Measurements from ENCODE around the gene SLC19A2. TPM values are rescaled to one million over a fixed set of nuclear protein-coding genes. Genes with fewer than 3 reads are reported as not detected.
"Not testable (repeated sequence)": the region's sequence is repeated elsewhere in the genome, so short reads cannot be mapped to it uniquely, and the experiment has no call there.

The SLC19A2 gene, protein sequence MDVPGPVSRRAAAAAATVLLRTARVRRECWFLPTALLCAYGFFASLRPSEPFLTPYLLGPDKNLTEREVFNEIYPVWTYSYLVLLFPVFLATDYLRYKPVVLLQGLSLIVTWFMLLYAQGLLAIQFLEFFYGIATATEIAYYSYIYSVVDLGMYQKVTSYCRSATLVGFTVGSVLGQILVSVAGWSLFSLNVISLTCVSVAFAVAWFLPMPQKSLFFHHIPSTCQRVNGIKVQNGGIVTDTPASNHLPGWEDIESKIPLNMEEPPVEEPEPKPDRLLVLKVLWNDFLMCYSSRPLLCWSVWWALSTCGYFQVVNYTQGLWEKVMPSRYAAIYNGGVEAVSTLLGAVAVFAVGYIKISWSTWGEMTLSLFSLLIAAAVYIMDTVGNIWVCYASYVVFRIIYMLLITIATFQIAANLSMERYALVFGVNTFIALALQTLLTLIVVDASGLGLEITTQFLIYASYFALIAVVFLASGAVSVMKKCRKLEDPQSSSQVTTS
- total RNA-seq (2021) (3.9 and 4.9 TPM in 2 replicates), Bru-seq, nascent RNA (percentile 76 among the genes with signal in this experiment), BruChase-seq, experiment 1, labeled RNA remaining after a 2-hour chase (percentile 84 among the genes with signal in this experiment), BruChase-seq, experiment 2, labeled RNA remaining after a 6-hour chase (percentile 75 among the genes with signal in this experiment)
- long read RNA-seq, transcript SLC19A2-201 (6 exons, 3,671 nt) = major isoform, 6 of 8 reads
- long read RNA-seq, partial matches to known transcripts = 0 of 8 reads
- long read RNA-seq, other reads (novel, unspliced or antisense) = 1 of 8 reads

GRCh38 chr1:169485431-169486280 is at the start of gene SLC19A2:
TSS of gene SLC19A2 (minus strand) at chr1:169485944. CDS start at chr1:169485766, 178 bp downstream.
- CTCF ChIA-PET = interaction anchor here (0.9 kb wide), 1 partner anchor 60 kb away, joined by 3 read pairs; no protein-coding TSS in a partner anchor
- BruUV-seq (replicated peaks) = no TSS peak
- intact Hi-C loops (cut with micrococcal nuclease; ENCODE audit: unreplicated experiment) = loop anchor here (1.0 to 10.0 kb wide), 6 partner anchors 12 to 309 kb away; partner anchors contain the start of genes BLZF1, METTL18 and NME7
- H3K4me1 ChIP-seq (replicated peaks; ENCODE audit: insufficient read depth) = peaks cover 38% of the 10 kb centered on the region
- peaks cover 5% of the 10 kb centered on the region; the same call in 1 of the 2 replicates for H3K9me2 ChIP-seq (ENCODE audit: insufficient read depth)
- no peaks in the 10 kb centered on the region; the same call in 1 of the 2 replicates for H3K36me3 ChIP-seq (ENCODE audit: low read depth)
- peak within 1 kb of the TSS; percentile 89 for H3K27ac ChIP-seq
- H2AFZ ChIP-seq = peak within 1 kb of the TSS; percentile 87
- H3K4me2 ChIP-seq = peak within 1 kb of the TSS; percentile 90
- TF ChIP-seq EZH2 (IDR thresholded peaks at IDR 0.05; ENCODE audit: low read depth) = no peak
- no peak; the same call in 1 of the 2 replicates for TF ChIP-seq CTCF (conservative IDR thresholded peaks at IDR 0.05)
- H3K27me3 ChIP-seq (ENCODE audit: insufficient read depth, low read depth) = no peaks in the 10 kb centered on the region
- DNase-seq = peak; percentile 97 to 98
- peak within 1 kb of the TSS; percentile 85 for H3K4me3 ChIP-seq
- peaks cover 45% of the 10 kb centered on the region for H3K79me2 ChIP-seq (ENCODE audit: low read depth)
- POLR2A ChIA-PET (ENCODE audit: unreplicated experiment) = interaction anchor here (0.5 to 1.3 kb wide), 4 partner anchors 13 to 58 kb away, joined by 3 to 9 read pairs (median 4); partner anchors contain the start of gene CCDC181
- H3K9me3 ChIP-seq (ENCODE audit: insufficient read depth, low read depth) = no peaks in the 10 kb centered on the region
- no peaks in the 10 kb centered on the region for H4K20me1 ChIP-seq (ENCODE audit: insufficient read depth)
- peaks cover 12% of the 10 kb centered on the region for H3F3A ChIP-seq (ENCODE audit: insufficient read depth, low read depth)

DNA sequence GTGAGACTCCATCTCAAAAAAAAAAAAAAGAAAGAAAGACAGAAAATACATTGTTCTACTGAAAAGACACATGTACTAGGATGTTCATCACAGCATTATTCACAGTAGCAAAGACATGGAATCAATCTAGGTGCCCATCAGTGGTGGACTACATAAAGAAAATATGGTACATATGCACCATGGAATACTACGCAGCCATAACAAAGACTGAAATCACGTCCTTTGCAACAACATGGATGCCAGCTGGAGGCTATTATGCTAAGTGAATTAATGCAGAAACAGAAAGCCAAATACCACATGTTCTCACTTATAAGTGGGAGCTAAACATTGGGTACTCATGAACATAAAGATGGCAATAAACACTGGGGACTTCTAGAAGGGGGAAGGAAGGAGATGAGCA is 48.9 kb upstream of the SLC19A2 start:
- ChIA-PET CTCF (no interaction called here), POLR2A (ENCODE audit: unreplicated experiment) (no interaction called here)
- no peaks in the 10 kb centered on the region for H3K79me2 ChIP-seq (ENCODE audit: low read depth)

GRCh38 chr1:169533528-169534190 is 47.9 kb upstream of the SLC19A2 start:
- BruUV-seq (replicated peaks); H3K27me3 ChIP-seq (ENCODE audit: insufficient read depth, low read depth); H3K9me2 ChIP-seq (ENCODE audit: insufficient read depth); H3K79me2 ChIP-seq (ENCODE audit: low read depth); intact Hi-C loops (cut with micrococcal nuclease; ENCODE audit: unreplicated experiment); H3K4me3 ChIP-seq; H3K27ac ChIP-seq; POLR2A ChIA-PET (ENCODE audit: unreplicated experiment); H3K9me3 ChIP-seq (ENCODE audit: insufficient read depth, low read depth); H3K4me2 ChIP-seq; H2AFZ ChIP-seq; DNase-seq; H4K20me1 ChIP-seq (ENCODE audit: insufficient read depth); H3F3A ChIP-seq (ENCODE audit: insufficient read depth, low read depth); H3K36me3 ChIP-seq (ENCODE audit: low read depth): not testable (repeated sequence)
- H3K4me1 ChIP-seq (replicated peaks; ENCODE audit: insufficient read depth) = peaks cover 25% of the 10 kb centered on the region
- CTCF ChIA-PET = interaction anchor here (0.6 kb wide), 1 partner anchor 25 kb away, joined by 3 read pairs; no protein-coding TSS in a partner anchor

More for the DNA sequence above, 48.9 kb upstream of the SLC19A2 start:
- H3K27ac ChIP-seq = no peak overlapping the region
- TF ChIP-seq EZH2 (IDR thresholded peaks at IDR 0.05; ENCODE audit: low read depth) = no peak
- TF ChIP-seq CTCF (conservative IDR thresholded peaks at IDR 0.05) = no peak
- no peaks in the 10 kb centered on the region for H3K36me3 ChIP-seq (ENCODE audit: low read depth)
- H3K27me3 ChIP-seq (ENCODE audit: insufficient read depth, low read depth) = no peaks in the 10 kb centered on the region
- no TSS peak for BruUV-seq (replicated peaks)
- peaks cover 27% of the 10 kb centered on the region for H3K4me1 ChIP-seq (replicated peaks; ENCODE audit: insufficient read depth)
- no peaks in the 10 kb centered on the region for H3K9me2 ChIP-seq (ENCODE audit: insufficient read depth)
- H3K9me3 ChIP-seq (ENCODE audit: insufficient read depth, low read depth) = no peaks in the 10 kb centered on the region
- H3F3A ChIP-seq (ENCODE audit: insufficient read depth, low read depth) = peaks cover 5% of the 10 kb centered on the region; the same call in 1 of the 2 replicates
- H4K20me1 ChIP-seq (ENCODE audit: insufficient read depth) = no peaks in the 10 kb centered on the region
- intact Hi-C loops (cut with micrococcal nuclease; ENCODE audit: unreplicated experiment) = no loop called here
- H3K4me3 ChIP-seq = no peak overlapping the region
- H2AFZ ChIP-seq = no peak overlapping the region
- no peak for DNase-seq
- no peak overlapping the region for H3K4me2 ChIP-seq

All from PC-9 (cell line).